HEK293 (cell line): ENCODE results near the gene LRP8.

ENCODE experiments used
- CTCF ChIA-PET: fragments of 350-600 bp; formaldehyde crosslinking; extraction: SDS; loops from one replicate; lab custom pipeline; 2021; ENCODE audit warnings: antibody characterized with exemption; lab: Yijun Ruan, JAX
- POLR2A ChIA-PET: fragments of 300-600 bp; formaldehyde crosslinking; extraction: SDS; loops from one replicate; lab custom pipeline; 2020; ENCODE audit warnings: antibody characterized with exemption, inconsistent platforms; lab: Yijun Ruan, JAX
- H3K27ac ChIP-seq: fragments of 200-500 bp; sonication (Bioruptor generic); 2 replicates; pipeline ENCODE4 v1.5.1; 2014; ENCODE audit warnings: low read depth, low read length, control low read depth, inconsistent platforms; ENCODE audit errors: extremely low read depth
- H3K36me3 ChIP-seq, 2 experiments: fragments of 200-500 bp in 1 of 2; sonication (Bioruptor generic) in 1 of 2; 1 replicate in 1 of 2; 2 replicates in 1 of 2; pipeline ENCODE4 v1.5.1; 2014 to 2017; ENCODE audit warnings: inconsistent platforms in 2 of 2, low read length in 2 of 2; ENCODE audit not compliant: control insufficient read depth in 2 of 2, insufficient read depth in 1 of 2
- H3K4me1 ChIP-seq: fragments of 200-500 bp; sonication (Bioruptor generic); 2 replicates; pipeline ENCODE4 v1.5.1; 2014; ENCODE audit warnings: mild to moderate bottlenecking, low read length, inconsistent platforms; ENCODE audit not compliant: control insufficient read depth, insufficient read depth
- H3K4me3 ChIP-seq: 2 replicates; pipeline ENCODE4 v1.5.1; 2011; ENCODE audit warnings: low read depth, mild to moderate bottlenecking, control low read depth, low read length, moderate library complexity
- H3K9me3 ChIP-seq: fragments of 200-500 bp; sonication (Bioruptor generic); 2 replicates; pipeline ENCODE4 v1.5.1; 2014; ENCODE audit warnings: low read depth, low read length, inconsistent platforms; ENCODE audit not compliant: control insufficient read depth, insufficient read depth
- CTCF ChIP-seq: fragments of 450-650 bp; formaldehyde crosslinking; IDR thresholded peaks from 2 replicates; pipeline ENCODE4 v1.5.1; 2016; ENCODE audit warnings: missing biosample characterization, missing genetic modification characterization
- GLI4 ChIP-seq: fragments of 450-650 bp; formaldehyde crosslinking; IDR thresholded peaks from 2 replicates; pipeline ENCODE4 v1.5.1; 2016; ENCODE audit warnings: missing biosample characterization, missing genetic modification characterization
- GLIS2 ChIP-seq: fragments of 450-650 bp; formaldehyde crosslinking; IDR thresholded peaks from 2 replicates; pipeline ENCODE4 v1.5.1; 2016; ENCODE audit warnings: missing biosample characterization, missing genetic modification characterization
- KLF7 ChIP-seq: fragments of 450-650 bp; formaldehyde crosslinking; IDR thresholded peaks from 2 replicates; pipeline ENCODE4 v1.5.1; 2016; ENCODE audit warnings: missing biosample characterization, missing genetic modification characterization, borderline replicate concordance
- RBAK ChIP-seq: fragments of 450-650 bp; formaldehyde crosslinking; IDR thresholded peaks from 2 replicates; pipeline ENCODE4 v1.5.1; 2016; ENCODE audit warnings: missing biosample characterization, missing genetic modification characterization
- SCRT2 ChIP-seq: fragments of 450-650 bp; formaldehyde crosslinking; IDR thresholded peaks from 2 replicates; pipeline ENCODE4 v1.5.1; 2016; ENCODE audit warnings: missing biosample characterization, missing genetic modification characterization
- SETDB1 ChIP-seq: IDR thresholded peaks from one replicate; pipeline ENCODE4 v1.6.1; 2017; ENCODE audit warnings: mild to moderate bottlenecking, low read length, moderate library complexity, mixed read lengths; ENCODE audit not compliant: insufficient read length
- SP3 ChIP-seq: fragments of 450-650 bp; formaldehyde crosslinking; IDR thresholded peaks from 2 replicates; pipeline ENCODE4 v1.5.1; 2016; ENCODE audit warnings: missing biosample characterization, missing genetic modification characterization
- ZBTB48 ChIP-seq: fragments of 450-650 bp; formaldehyde crosslinking; IDR thresholded peaks from 2 replicates; pipeline ENCODE4 v1.5.1; 2016; ENCODE audit warnings: missing biosample characterization, missing genetic modification characterization
- ZBTB8A ChIP-seq: fragments of 450-650 bp; formaldehyde crosslinking; IDR thresholded peaks from 2 replicates; pipeline ENCODE4 v1.5.1; 2016; ENCODE audit warnings: missing biosample characterization, missing genetic modification characterization
- ZIC2 ChIP-seq: fragments of 450-650 bp; formaldehyde crosslinking; IDR thresholded peaks from 2 replicates; pipeline ENCODE4 v1.5.1; 2016; ENCODE audit warnings: missing biosample characterization, missing genetic modification characterization
- ZNF221 ChIP-seq: fragments of 450-650 bp; formaldehyde crosslinking; IDR thresholded peaks from 2 replicates; pipeline ENCODE4 v1.5.1; 2017; ENCODE audit warnings: missing biosample characterization, missing genetic modification characterization, borderline replicate concordance
- ZNF23 ChIP-seq: fragments of 450-650 bp; formaldehyde crosslinking; IDR thresholded peaks from 2 replicates; pipeline ENCODE4 v1.5.1; 2016; ENCODE audit warnings: missing biosample characterization, missing genetic modification characterization, borderline replicate concordance
- ZNF423 ChIP-seq: fragments of 450-650 bp; formaldehyde crosslinking; IDR thresholded peaks from 2 replicates; pipeline ENCODE4 v1.5.1; 2016; ENCODE audit warnings: missing biosample characterization, missing genetic modification characterization
- ZNF449 ChIP-seq: fragments of 450-650 bp; formaldehyde crosslinking; IDR thresholded peaks from 2 replicates; pipeline ENCODE4 v1.5.1; 2017; ENCODE audit warnings: missing biosample characterization, mild to moderate bottlenecking, missing genetic modification characterization, moderate library complexity
- ZNF473 ChIP-seq: fragments of 450-650 bp; formaldehyde crosslinking; IDR thresholded peaks from 2 replicates; pipeline ENCODE4 v1.5.1; 2017; ENCODE audit warnings: missing biosample characterization, missing genetic modification characterization
- ZNF510 ChIP-seq: fragments of 450-650 bp; formaldehyde crosslinking; IDR thresholded peaks from 2 replicates; pipeline ENCODE4 v1.5.1; 2018; ENCODE audit warnings: mild to moderate bottlenecking, missing genetic modification characterization, missing biosample characterization; ENCODE audit not compliant: insufficient replicate concordance
- ZNF548 ChIP-seq: fragments of 450-650 bp; formaldehyde crosslinking; IDR thresholded peaks from 2 replicates; pipeline ENCODE4 v1.5.1; 2016; ENCODE audit warnings: missing biosample characterization, missing genetic modification characterization
- ZNF600 ChIP-seq: fragments of 450-650 bp; formaldehyde crosslinking; IDR thresholded peaks from 2 replicates; pipeline ENCODE4 v1.5.1; 2016; ENCODE audit warnings: missing biosample characterization, missing genetic modification characterization
- ZNF610 ChIP-seq: fragments of 450-650 bp; formaldehyde crosslinking; IDR thresholded peaks from 2 replicates; pipeline ENCODE4 v1.5.1; 2016; ENCODE audit warnings: missing biosample characterization, missing genetic modification characterization, borderline replicate concordance
- ZNF670 ChIP-seq: fragments of 450-650 bp; formaldehyde crosslinking; IDR thresholded peaks from 2 replicates; pipeline ENCODE4 v1.5.1; 2016; ENCODE audit warnings: missing biosample characterization, missing genetic modification characterization, low read depth
- ZNF768 ChIP-seq: fragments of 450-650 bp; formaldehyde crosslinking; IDR thresholded peaks from 2 replicates; pipeline ENCODE4 v1.5.1; 2018; ENCODE audit warnings: missing biosample characterization, mild to moderate bottlenecking, missing genetic modification characterization
- ZNF777 ChIP-seq: fragments of 450-650 bp; formaldehyde crosslinking; IDR thresholded peaks from 2 replicates; pipeline ENCODE4 v1.5.1; 2017; ENCODE audit warnings: missing biosample characterization, missing genetic modification characterization, borderline replicate concordance
- ZNF837 ChIP-seq: fragments of 450-650 bp; formaldehyde crosslinking; IDR thresholded peaks from 2 replicates; pipeline ENCODE4 v1.5.1; 2016; ENCODE audit warnings: missing biosample characterization, missing genetic modification characterization
- ZSCAN18 ChIP-seq: fragments of 450-650 bp; formaldehyde crosslinking; IDR thresholded peaks from 2 replicates; pipeline ENCODE4 v1.5.1; 2016; ENCODE audit warnings: missing biosample characterization, missing genetic modification characterization
- ZXDB ChIP-seq: fragments of 450-650 bp; formaldehyde crosslinking; IDR thresholded peaks from 2 replicates; pipeline ENCODE4 v1.5.1; 2016; ENCODE audit warnings: missing biosample characterization, missing genetic modification characterization
- TF ChIP-seq, protein P1 (sequence below): fragments of 450-650 bp; formaldehyde crosslinking; IDR thresholded peaks from 2 replicates; pipeline ENCODE4 v1.5.1; 2016; ENCODE audit warnings: missing biosample characterization, missing genetic modification characterization

LRP8 gene

DNA sequence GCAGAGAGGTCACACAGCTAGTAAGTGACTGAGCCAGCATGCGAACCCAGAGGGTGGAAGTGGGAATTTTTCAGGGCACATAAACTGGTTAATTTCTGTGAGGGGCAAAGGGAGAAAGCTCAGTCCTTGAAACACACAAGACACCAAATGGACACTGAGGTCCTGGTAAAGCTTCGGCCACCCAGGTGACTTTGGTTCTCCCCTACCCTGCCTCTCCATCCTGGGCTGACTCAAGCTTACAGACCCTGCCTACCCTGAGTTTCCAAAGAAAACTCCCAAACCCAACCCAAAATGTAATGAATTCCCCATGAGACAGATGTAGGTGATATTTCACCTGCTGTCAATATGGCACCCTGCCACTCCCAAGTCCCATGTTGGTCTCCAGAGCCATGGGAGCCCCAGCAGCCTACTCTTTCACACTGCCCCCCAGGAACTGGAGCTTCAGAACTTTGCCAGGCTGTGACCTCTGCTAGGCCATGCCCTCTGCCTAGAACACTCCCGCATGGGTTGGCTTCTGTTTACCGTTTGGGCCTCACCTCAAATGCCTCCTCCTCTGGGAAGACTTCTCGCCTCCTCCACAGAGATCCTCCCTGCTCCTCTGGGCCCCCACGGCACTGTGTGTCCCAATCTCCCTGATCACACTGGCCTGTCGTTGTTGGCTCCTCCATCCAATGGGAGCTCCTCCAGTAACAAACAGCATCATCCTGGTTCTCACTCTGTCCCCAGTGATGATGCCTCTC, 3.7 kb upstream of the LRP8 start (continued):
- no peak for TF ChIP-seq SCRT2
- TF ChIP-seq ZNF221 (tag by site-specific recombination), result no peak
- TF ChIP-seq CTCF (tag by site-specific recombination), result no peak
- no peak for TF ChIP-seq ZNF423 (tag by site-specific recombination)
- no peak for TF ChIP-seq ZNF837 (tag by site-specific recombination)
- TF ChIP-seq ZNF670 (tag by site-specific recombination), result no peak
- TF ChIP-seq SETDB1, result no peak
- TF ChIP-seq RBAK (tag by site-specific recombination), result no peak
- TF ChIP-seq ZNF777, result no peak
- no peak for TF ChIP-seq ZSCAN18 (tag by site-specific recombination)
- no peak for TF ChIP-seq GLI4 (tag by site-specific recombination)
- TF ChIP-seq ZNF473 (tag by site-specific recombination), result no peak
- no peak for TF ChIP-seq GLIS2 (tag by site-specific recombination)
- TF ChIP-seq, all 188 proteins: peak for 0

GRCh38 chr1:53330819-53331218, 2.9 kb upstream of the LRP8 start:
- Histone ChIP-seq H3K4me3 (no peak overlapping the region), H3K4me1 (no peaks in the 10 kb centered on the region), H3K36me3 (no peaks in the 10 kb centered on the region), H3K9me3 (no peaks in the 10 kb centered on the region), H3K27ac (no peak overlapping the region)
- TF ChIP-seq ZNF449 (tag by site-specific recombination) (no peak), ZNF610 (tag by site-specific recombination) (no peak), ZBTB8A (no peak), ZNF510 (tag by site-specific recombination) (no peak)
- POLR2A ChIA-PET, result no interaction called here
- CTCF ChIA-PET, result interaction anchor here (1.0 kb wide), 1 partner anchor 64 kb away, joined by 3 read pairs; no protein-coding TSS in a partner anchor

DNA sequence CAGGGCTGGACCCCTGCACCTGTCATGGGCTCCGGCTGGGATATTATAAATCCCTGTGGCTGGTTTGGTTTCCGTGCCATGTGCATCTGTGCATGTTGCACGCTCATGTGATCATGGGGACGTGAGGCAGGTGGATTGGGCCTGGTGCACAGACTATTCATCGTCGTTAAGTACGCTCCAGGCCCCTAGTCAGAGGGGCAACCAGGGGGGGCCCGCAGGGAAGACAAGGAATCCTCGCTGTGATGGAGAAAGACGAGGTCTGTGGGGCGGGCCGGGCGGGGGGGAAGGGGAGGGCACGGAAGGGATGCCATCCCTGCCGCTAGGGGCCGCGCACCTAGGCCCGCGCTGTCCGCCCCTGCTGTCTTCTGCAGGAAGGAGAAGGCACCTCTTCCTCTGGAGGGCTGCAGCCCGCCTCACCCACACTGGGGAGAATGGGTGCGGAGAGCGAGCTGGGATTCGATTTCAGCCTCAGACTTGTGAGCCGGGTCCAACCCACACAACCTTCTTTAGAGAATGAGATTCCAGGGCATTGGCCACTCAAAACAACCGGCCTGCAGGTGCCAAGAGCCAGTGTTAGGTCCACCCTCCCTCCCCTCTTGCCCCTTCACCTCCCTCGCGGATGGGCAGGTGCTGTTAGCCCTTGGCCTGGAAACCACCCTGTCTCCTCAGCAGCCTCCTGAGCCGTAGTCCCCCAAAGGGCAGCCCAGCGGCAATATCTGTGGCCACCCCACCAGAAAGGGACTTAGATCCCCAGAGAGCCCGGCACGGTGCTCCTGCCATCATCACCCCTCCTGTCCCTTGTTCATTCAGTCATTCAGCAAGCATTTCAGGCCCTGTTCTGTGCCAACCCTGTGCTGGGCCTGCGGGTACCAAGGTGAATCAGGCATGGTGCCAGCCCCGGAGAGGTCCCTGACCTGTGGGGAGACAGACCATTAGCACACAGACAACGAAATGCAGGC, 950 bp upstream of the LRP8 start:
- Histone ChIP-seq H3K4me3 (no peak overlapping the region), H3K36me3 (peaks cover 0 to 18% of the 10 kb centered on the region in 2 experiments; a peak in 1 of 3 replicates), H3K4me1 (no peaks in the 10 kb centered on the region), H3K27ac (no peak overlapping the region), H3K9me3 (no peaks in the 10 kb centered on the region)
- POLR2A ChIA-PET, result no interaction called here
- CTCF ChIA-PET, result interaction anchor here (1.3 kb wide), 1 partner anchor 65 kb away, joined by 3 read pairs; no protein-coding TSS in a partner anchor
- no peak for TF ChIP-seq ZNF548
- TF ChIP-seq ZNF221 (tag by site-specific recombination), result no peak
- TF ChIP-seq SP3 (tag by site-specific recombination), result no peak
- TF ChIP-seq ZIC2 (tag by site-specific recombination), result no peak
- TF ChIP-seq, protein P1, sequence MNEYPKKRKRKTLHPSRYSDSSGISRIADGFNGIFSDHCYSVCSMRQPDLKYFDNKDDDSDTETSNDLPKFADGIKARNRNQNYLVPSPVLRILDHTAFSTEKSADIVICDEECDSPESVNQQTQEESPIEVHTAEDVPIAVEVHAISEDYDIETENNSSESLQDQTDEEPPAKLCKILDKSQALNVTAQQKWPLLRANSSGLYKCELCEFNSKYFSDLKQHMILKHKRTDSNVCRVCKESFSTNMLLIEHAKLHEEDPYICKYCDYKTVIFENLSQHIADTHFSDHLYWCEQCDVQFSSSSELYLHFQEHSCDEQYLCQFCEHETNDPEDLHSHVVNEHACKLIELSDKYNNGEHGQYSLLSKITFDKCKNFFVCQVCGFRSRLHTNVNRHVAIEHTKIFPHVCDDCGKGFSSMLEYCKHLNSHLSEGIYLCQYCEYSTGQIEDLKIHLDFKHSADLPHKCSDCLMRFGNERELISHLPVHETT (tag by site-specific recombination), result no peak
- TF ChIP-seq KLF7 (tag by site-specific recombination), result no peak
- no peak for TF ChIP-seq ZNF23
- no peak for TF ChIP-seq ZBTB48 (tag by site-specific recombination)
- no peak for TF ChIP-seq ZNF768
- TF ChIP-seq GLIS2 (tag by site-specific recombination), result no peak
- no peak for TF ChIP-seq ZXDB (tag by site-specific recombination)
- no peak for TF ChIP-seq ZNF600 (tag by site-specific recombination)
